DND-41 (cell line): ENCODE measurements around the gene GOLPH3L.

Source experiments
- ATAC-seq: fragments of 200-7000 bp; cut with Tn5 transposase; 3 replicates; pipeline ENCODE4 v1.9.1; 2021; ENCODE audit warnings: low read depth; ENCODE audit not compliant: insufficient read depth
- DNase-seq: peaks from one replicate; pipeline ENCODE4 v3.0.0-alpha.2; 2020
- H2AFZ ChIP-seq: 2 replicates; pipeline ENCODE4 v1.6.0; 2012; ENCODE audit warnings: low read depth, low read length
- H3K27ac ChIP-seq: 2 replicates; pipeline ENCODE4 v1.5.1; 2012; ENCODE audit warnings: low read length, inconsistent platforms
- H3K27me3 ChIP-seq: fragments of 200-600 bp; sonication (generic); 2 replicates; pipeline ENCODE4 v1.6.0; 2012; ENCODE audit warnings: low read length, mild to moderate bottlenecking, inconsistent platforms; ENCODE audit not compliant: insufficient read depth, poor library complexity
- H3K36me3 ChIP-seq: 2 replicates; pipeline ENCODE4 v1.5.1; 2012; ENCODE audit warnings: low read length, inconsistent platforms; ENCODE audit not compliant: insufficient read depth
- H3K4me1 ChIP-seq: 2 replicates; pipeline ENCODE4 v1.5.1; 2012; ENCODE audit warnings: mild to moderate bottlenecking, low read length; ENCODE audit not compliant: insufficient read depth
- H3K4me2 ChIP-seq: 2 replicates; pipeline ENCODE4 v1.6.0; 2012; ENCODE audit warnings: mild to moderate bottlenecking, moderate library complexity, low read length, inconsistent platforms; ENCODE audit not compliant: insufficient read depth
- H3K4me3 ChIP-seq, 2 experiments: fragments of 200-600 bp in 1 of 2; shearing (Covaris generic) in 1 of 2; 2 replicates each; pipeline ENCODE4 v1.5.1; 2012 to 2016; ENCODE audit warnings: inconsistent platforms in 2 of 2, low read length in 2 of 2, mild to moderate bottlenecking in 2 of 2, low read depth in 1 of 2, moderate library complexity in 1 of 2
- H3K79me2 ChIP-seq: 2 replicates; pipeline ENCODE4 v1.6.0; 2012; ENCODE audit warnings: low read length, inconsistent platforms; ENCODE audit not compliant: insufficient read depth
- H3K9ac ChIP-seq: 2 replicates; pipeline ENCODE4 v1.6.0; 2012; ENCODE audit warnings: low read depth, mild to moderate bottlenecking, inconsistent platforms, low read length, moderate library complexity
- H3K9me3 ChIP-seq: 2 replicates; pipeline ENCODE4 v1.5.1; 2012; ENCODE audit warnings: low read length, moderate library complexity, mild to moderate bottlenecking, inconsistent platforms; ENCODE audit not compliant: insufficient read depth, severe bottlenecking
- H4K20me1 ChIP-seq: 2 replicates; pipeline ENCODE4 v1.6.0; 2012; ENCODE audit warnings: low read length; ENCODE audit not compliant: insufficient read depth
- EZH2 ChIP-seq: IDR thresholded peaks from 3 replicates; pipeline ENCODE4 v1.6.1; 2012; ENCODE audit warnings: borderline replicate concordance, low read depth, mild to moderate bottlenecking, moderate library complexity, low read length, inconsistent platforms; ENCODE audit not compliant: severe bottlenecking
- TF ChIP-seq, protein P1 (sequence below): IDR thresholded peaks from 2 replicates; pipeline ENCODE4 v1.5.1; 2012; ENCODE audit warnings: borderline replicate concordance, low read length, moderate library complexity, mild to moderate bottlenecking; ENCODE audit not compliant: poor library complexity, severe bottlenecking; ENCODE audit errors: extremely low read depth

GOLPH3L gene

DNA sequence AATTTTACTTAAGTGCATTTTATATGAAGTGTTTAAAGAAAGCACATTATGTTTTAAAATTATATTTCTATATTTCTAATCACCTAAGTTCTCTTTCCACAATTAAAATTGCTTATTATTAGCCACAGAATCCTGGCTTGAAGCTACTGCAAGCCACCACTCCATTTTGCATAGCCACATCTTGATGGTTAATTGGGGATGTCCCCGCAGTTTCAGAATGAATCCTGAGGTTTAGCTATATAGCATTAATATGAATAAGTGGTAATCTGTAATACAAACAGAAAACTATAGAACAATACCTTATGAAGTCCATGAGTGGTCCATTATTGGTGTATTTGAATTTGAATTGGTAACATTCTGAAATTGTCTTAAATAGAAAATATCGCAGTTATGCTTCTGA lies 11.6 kb upstream of the GOLPH3L start:
- no peaks in the 10 kb centered on the region for H3K79me2 ChIP-seq
- no peak for DNase-seq
- no peaks in the 10 kb centered on the region for H3K27me3 ChIP-seq
- TF ChIP-seq, protein P1, sequence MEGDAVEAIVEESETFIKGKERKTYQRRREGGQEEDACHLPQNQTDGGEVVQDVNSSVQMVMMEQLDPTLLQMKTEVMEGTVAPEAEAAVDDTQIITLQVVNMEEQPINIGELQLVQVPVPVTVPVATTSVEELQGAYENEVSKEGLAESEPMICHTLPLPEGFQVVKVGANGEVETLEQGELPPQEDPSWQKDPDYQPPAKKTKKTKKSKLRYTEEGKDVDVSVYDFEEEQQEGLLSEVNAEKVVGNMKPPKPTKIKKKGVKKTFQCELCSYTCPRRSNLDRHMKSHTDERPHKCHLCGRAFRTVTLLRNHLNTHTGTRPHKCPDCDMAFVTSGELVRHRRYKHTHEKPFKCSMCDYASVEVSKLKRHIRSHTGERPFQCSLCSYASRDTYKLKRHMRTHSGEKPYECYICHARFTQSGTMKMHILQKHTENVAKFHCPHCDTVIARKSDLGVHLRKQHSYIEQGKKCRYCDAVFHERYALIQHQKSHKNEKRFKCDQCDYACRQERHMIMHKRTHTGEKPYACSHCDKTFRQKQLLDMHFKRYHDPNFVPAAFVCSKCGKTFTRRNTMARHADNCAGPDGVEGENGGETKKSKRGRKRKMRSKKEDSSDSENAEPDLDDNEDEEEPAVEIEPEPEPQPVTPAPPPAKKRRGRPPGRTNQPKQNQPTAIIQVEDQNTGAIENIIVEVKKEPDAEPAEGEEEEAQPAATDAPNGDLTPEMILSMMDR = no peak
- no peak for TF ChIP-seq EZH2
- H3K36me3 ChIP-seq = no peaks in the 10 kb centered on the region
- no peaks in the 10 kb centered on the region for H3K9me3 ChIP-seq
- H4K20me1 ChIP-seq = no peaks in the 10 kb centered on the region
- no peak overlapping the region for H2AFZ ChIP-seq
- H3K4me1 ChIP-seq = no peaks in the 10 kb centered on the region
- no peak overlapping the region for H3K4me2 ChIP-seq
- no peak overlapping the region for H3K27ac ChIP-seq
- no peak for ATAC-seq
- H3K9ac ChIP-seq = no peak overlapping the region
- no peak overlapping the region for H3K4me3 ChIP-seq

DNA sequence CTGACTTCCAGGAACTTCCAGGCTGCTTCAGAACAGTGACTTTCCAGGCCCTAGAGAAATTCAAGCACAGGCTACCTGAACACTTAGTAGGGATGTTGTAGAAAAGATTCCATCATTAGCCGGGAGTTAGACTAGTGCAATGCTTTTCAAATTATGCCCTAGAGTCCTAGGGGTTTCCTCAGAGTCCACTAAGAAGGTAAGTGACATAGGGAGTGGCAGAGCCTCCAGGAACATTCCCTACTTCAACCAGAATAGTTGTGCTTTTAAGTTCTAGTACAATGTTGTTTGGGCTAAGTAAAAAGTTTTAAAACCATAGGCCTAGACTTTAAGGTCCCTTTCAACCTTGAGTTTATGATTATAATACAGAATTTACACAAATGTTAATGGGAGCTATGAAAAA lies 9.1 kb upstream of the GOLPH3L start:
- Histone ChIP-seq H3K4me2 (no peak overlapping the region), H2AFZ (no peak overlapping the region), H3K79me2 (no peaks in the 10 kb centered on the region), H3K9ac (no peak overlapping the region), H3K27me3 (peaks cover 3% of the 10 kb centered on the region), H3K36me3 (no peaks in the 10 kb centered on the region), H3K4me1 (no peaks in the 10 kb centered on the region), H3K9me3 (no peaks in the 10 kb centered on the region), H3K27ac (no peak overlapping the region), H4K20me1 (no peaks in the 10 kb centered on the region), H3K4me3 (no peak overlapping the region)
- ATAC-seq (no peak), DNase-seq (no peak)
- no peak for TF ChIP-seq EZH2
- TF ChIP-seq, protein P1 = no peak

DNA sequence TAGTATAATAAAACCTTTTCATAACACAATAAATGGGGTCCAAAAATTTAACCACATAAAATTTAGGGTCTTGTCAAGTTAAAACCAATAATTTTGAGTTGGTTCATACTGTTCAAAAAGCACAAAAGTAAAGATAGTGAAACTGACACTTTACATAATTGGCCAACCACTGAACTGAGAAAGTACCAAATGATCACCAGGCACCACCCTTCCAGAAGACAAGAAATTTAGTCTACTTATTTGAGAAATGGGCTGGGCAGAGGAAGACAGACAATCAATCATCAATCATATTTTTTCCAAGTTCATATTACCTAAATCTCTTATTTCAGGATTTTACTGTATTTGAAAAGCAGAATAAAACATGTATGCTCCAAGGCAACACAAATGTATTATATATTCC lies 6.5 kb upstream of the GOLPH3L start:
- DNase-seq = no peak
- H3K9me3 ChIP-seq = no peaks in the 10 kb centered on the region
- H3K9ac ChIP-seq = no peak overlapping the region
- H3K36me3 ChIP-seq = no peaks in the 10 kb centered on the region
- H3K4me1 ChIP-seq = no peaks in the 10 kb centered on the region
- H3K4me3 ChIP-seq = no peak overlapping the region
- TF ChIP-seq EZH2 = no peak
- TF ChIP-seq, protein P1 = no peak
- peaks cover 4% of the 10 kb centered on the region for H3K27me3 ChIP-seq
- no peaks in the 10 kb centered on the region for H3K79me2 ChIP-seq
- H3K4me2 ChIP-seq = no peak overlapping the region
- no peak for ATAC-seq
- H4K20me1 ChIP-seq = no peaks in the 10 kb centered on the region
- H3K27ac ChIP-seq = no peak overlapping the region
- H2AFZ ChIP-seq = no peak overlapping the region

DNA sequence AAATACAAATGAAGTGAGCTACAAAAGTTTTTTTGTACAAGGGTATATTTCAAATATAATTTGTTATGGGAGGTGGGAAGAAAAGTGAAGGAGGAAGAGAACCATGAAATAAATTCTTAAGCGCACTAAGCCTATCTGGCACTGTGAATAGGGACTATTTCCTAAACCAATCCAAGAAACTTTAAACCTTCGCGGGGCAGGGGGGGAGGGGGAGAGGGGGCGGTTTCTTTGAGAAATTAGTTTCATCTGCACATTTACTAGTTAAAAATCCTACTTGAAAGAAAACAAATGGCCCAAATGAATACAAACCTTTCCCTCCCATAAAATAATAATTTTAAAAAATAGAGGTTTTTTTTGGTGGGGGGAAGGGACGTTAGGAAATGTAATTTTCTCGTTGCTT lies 364 bp downstream of the GOLPH3L start:
- H3K4me2 ChIP-seq = peak overlapping the region; percentile 85
- no peak for TF ChIP-seq EZH2
- TF ChIP-seq, protein P1 = no peak
- ATAC-seq = no peak
- H3K36me3 ChIP-seq = peaks cover 31% of the 10 kb centered on the region
- H3K79me2 ChIP-seq = peaks cover 34% of the 10 kb centered on the region
- peaks cover 30% of the 10 kb centered on the region for H3K4me1 ChIP-seq
- peaks cover 4% of the 10 kb centered on the region for H3K27me3 ChIP-seq
- peak overlapping the region; percentile 61 for H3K9ac ChIP-seq
- H3K4me3 ChIP-seq = peak overlapping the region; percentile 96 to 97
- peak overlapping the region; percentile 91 for H2AFZ ChIP-seq
- peak overlapping the region; percentile 84 for H3K27ac ChIP-seq
- H4K20me1 ChIP-seq = no peaks in the 10 kb centered on the region
- DNase-seq = no peak
- no peaks in the 10 kb centered on the region for H3K9me3 ChIP-seq
